HG03354 (cell line): Measurements from ENCODE around the gene PEX14.

Source experiments
- ATAC-seq: cut with Tn5 transposase; IDR thresholded peaks from one replicate; pipeline ENCODE4 v1.9.1; 2021; ENCODE audit warnings: mild to moderate bottlenecking; ENCODE audit not compliant: unreplicated experiment, poor library complexity, severe bottlenecking

The PEX14 gene

DNA sequence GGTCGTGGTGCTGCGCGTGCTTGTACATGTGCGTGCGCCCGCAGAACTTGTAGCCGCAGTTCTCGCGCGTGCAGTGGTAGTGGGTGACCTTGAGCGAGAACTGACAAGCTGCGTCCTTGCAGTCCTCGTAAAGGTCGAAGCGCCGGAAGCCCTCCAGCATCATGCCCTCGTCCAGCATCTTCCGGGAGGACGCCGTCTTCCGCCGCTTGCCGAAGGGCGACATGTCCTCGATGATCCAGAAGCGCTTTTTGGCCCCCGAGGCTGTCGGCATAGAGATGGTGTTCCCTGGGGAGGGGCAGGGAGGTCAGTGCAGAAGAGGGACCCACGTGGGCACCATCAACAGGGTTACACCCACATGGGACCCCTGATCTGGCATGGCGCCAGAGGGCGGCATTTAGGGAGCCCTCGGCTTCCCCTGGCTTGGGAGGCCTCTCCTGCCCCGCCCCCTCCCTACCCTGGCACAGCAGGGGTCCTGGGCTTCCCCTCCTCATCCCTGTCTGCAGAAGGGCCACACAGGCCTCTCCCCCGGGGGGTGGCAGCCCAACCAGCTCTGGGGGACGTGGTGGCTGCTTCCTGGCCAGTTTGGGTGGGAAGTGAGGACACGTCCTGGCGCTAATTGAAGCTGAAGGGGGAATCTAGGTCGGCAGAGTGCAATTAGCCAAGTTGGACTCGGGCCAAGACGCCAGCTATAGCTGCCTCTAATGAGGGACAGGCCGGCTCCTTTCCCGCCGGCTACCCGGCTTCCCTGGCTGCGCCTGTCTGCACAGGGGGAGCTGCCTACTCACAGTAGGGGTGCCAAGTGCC lies 165.2 kb downstream of the PEX14 start:
- ATAC-seq, result no peak

DNA sequence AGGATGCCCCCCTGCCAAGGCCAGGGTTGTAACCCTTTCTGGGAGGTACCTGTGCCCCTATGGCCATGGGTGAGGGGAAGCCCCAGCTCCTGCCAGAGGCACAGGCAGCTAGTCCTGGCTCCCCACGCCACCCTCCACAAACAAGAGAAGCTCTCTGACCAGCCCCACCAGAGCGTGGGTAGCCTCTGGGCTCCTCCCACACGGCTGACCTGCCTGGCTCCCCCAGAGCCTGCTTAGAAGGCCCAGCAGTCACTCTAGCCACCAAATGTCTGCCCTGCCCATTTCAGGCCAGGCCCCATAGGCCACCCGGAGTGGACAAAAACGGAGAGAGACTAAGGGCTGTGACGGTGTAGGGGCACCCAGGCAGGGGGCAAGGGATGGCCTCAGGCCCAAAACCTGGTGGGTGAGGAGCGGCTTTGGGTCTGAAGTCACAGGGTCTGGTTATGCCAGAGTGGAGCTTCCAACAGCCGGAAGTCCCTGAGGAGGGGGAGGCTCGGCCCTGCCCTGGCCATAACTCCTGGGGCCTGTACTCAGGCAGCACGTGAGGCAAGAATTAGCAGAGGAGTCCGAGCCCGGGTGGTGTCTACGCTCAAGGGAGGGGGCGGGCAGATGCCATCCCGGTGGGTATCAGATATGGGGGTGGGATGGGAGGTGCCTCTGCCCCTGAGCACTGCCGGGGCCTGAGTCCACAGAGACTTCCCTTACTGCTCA lies 166.2 kb downstream of the PEX14 start:
- ATAC-seq, result no peak

DNA sequence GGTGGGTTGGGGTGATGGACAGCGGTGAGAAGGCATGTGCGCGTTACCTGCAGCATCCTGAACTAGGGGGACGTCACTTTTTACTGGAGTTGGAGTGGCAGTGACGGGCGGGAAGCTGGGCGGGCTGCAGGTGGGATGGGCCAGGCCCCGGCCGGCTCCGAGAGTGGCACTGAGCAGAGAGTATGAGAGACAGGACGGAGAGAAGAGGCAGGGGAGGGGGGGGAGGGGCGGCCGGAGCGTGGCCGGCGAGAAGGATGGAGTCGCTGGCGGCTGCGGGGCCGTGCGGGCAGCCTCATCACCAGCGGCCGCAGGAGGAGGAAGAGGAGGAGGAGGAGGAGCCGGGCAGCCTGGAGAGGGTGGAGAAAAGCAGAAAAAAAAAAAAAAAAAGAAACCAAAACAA lies 167.2 kb downstream of the PEX14 start:
- ATAC-seq, result no peak

DNA sequence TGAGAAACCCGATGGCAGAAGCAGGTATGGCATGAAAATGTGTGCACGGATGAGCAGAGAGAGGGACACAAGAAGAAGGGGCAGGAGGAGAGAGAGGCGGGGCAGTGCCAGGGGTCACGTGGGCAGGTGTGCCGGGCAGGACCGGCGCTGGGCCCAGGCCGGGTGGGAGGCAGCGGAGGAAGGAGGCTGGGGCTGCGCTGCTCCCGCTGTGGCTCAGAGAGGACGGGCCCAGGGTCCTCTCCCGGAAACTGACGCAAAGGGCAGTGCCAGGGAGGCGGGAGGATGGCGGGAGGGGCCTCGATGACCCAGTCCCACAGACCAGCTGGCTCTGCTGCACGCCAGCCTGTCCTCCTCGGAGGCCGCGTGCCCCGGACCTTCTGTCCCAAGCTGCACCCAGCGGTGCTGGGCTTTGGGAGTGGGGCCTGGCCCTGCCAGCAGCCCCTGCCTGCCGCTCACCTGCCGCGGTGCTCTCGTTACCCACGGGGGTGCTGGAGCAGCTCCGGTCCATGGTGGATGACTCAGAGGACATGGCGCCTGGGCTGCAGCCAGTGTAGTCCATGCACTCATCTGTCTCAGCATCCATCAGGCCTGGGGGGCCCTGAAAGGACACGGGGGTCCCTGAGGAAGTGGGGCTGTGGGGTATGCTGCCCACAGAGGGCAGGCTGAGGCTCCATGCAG lies 167.8 kb downstream of the PEX14 start:
- no peak for ATAC-seq

DNA sequence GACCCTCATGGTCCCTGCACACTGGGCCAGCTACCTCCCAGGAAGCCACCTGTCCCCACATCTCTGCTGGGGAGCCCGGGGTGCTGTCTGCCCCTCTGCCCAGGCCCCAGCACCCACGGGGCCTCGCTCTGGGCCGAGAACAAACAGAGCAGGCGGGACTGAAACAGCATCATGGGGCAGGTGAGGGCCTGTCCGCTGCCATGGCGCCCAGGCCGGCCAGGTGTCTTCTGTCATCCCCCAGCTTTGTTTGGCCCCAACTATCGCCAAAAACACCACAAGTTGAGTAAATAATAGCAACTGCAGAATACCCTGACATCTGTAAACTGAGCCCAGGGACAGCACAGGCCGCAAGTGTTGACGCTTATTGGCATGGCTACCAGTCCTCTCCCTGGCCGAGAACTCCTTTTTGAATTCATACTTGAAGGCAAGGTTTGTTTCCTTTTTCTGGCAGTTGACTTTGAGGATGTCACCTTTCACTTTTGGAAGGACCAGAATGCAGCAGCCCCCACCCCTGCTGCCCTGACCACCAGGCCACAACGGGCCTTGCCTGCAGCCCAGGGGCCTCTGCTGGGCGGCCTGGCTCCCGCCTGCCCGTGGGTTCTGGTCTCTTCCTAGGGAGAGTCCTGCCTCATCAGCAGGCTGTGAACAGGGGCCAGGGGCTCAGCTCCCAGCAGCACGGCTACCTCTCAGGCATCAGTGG lies 169.0 kb downstream of the PEX14 start:
- no peak for ATAC-seq

DNA sequence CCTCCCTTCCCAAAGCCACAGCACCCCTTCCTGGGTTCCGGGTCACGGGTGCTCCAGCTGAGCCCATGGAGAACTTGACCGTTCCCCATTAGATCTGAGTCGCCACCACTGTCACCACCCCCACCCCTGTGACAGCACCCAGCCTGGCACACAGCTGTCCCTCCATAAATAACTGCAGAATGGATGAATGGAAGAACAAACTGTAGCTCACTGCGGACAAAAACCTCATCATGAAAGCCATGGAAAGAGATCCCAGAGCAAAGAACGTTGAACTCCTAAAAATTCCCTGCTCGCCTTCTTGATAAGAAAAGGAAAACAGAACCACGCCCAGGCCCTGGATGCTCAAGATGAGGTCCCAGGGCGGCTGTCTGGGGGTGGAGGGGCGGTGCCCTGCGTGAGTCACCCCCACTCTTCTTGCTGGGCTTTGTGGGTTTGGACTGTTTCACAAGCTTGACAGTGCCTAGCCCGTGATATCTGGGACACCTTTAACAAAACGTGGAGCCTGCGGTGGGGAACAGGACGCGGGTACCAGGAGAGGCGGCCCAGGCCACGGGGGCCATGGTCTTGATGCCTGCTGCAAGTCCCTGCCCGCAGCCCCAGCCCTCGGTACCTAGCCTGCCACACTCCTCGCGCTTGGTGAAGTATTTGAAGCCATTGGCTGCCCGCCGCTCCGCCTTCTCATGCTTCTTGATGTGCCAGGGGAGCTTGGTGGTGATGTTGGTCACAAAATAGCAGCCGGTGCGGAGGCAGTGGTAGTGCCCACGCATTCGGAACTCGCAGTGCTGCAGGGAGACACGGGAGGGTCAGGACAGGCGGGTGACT lies 169.8 kb downstream of the PEX14 start:
- no peak for ATAC-seq

DNA sequence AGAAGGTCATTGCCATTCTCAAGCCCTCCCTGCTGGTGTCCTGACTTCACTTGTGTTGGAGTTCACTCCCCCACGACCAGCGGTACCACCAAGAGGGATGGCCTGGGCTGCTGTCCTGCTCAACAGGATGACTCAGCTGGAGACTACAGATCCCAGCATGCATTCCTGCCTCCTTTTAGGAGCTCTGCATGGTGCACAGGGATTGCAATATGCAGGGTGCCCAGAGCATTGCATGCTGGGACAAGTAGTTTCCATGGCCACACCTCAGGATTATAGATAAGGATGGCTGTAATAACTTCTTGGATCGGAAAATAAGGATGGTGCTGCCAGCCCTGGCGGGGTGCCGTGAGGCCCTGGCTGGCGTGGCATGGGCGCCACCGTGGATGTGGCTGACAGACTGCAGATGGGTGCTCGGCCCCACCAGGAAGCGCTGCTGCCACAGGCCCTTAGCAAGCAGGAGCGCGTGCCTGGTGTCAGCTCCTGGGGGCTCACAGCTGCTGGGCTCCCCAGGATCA lies 171.7 kb downstream of the PEX14 start:
- ATAC-seq, result no peak

DNA sequence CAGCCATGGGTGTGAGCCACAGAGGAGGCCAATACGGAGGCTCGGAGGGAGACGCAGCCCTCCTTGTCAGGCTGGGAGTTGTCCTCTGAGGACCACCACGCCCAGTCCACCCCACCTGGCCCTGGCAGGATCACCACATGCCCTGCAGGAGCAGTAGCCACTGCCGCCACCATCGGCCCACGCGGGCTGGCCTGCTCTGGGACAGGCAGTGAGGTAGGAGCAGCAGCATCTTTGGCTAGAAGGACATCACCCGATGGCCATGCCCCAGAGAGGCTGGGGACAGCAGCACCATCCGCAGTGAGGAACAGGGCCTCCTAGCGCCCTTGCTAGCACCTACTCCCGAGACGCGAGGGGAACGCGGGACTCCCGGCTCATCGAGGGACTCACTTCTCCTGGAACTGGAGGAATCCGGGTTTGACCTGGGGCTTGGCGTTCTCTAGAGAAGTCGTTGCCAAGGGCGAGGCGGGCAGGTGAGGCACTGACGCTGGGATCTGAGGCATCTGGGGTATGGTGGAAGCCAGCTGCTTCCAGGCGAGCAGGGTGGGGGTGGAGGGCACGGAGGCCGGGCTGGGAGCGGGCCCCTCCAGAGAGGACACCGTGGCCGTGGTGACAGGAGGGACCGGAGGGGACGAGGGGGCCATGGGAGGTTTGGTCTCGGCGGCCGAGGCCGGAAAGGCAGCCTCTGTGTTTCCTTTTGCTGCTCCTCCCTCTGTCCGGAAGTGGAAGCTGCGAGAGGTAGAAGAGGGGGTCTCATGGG lies 172.8 kb downstream of the PEX14 start:
- ATAC-seq, result no peak

DNA sequence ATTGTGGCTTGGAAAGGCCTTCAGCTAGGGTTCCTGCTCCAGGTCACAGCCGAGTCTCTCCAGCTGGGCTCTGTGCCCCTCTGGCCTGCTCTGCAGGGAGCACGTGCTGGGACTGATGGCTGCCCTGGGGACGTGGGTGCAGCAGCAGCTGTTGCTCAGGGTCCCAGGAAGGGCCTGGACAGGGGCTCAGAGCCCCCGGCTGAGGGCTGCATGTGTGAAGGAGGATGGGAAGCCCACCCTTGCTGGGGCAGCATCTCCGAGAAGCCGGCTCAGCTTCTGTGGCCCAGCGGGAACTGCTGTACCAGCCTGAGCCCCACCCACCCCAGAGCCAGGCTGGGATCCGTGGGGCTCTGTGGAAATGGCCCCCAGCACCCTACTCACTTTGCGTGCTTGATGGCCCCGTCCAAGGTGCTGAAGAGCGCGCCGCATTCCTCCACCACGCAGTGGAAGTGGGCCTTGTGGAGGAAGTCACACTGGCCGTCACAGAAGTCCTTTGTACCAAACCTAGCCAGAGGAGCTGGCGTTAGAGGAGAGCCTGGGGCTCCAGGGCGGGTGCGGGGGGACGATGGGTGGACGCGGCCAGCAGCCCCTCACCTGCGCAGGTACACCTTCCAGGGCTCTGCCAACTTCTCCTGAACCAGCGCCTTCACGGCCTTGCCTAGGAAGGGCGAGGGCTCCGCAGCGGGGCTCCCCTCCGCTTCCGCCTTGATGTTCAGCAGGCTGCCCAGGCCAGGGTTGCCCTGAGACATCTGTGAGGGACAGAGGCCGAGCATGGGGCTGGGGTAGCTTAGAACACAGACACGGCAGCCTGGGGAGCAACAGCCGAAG lies 174.2 kb downstream of the PEX14 start:
- ATAC-seq, result no peak

DNA sequence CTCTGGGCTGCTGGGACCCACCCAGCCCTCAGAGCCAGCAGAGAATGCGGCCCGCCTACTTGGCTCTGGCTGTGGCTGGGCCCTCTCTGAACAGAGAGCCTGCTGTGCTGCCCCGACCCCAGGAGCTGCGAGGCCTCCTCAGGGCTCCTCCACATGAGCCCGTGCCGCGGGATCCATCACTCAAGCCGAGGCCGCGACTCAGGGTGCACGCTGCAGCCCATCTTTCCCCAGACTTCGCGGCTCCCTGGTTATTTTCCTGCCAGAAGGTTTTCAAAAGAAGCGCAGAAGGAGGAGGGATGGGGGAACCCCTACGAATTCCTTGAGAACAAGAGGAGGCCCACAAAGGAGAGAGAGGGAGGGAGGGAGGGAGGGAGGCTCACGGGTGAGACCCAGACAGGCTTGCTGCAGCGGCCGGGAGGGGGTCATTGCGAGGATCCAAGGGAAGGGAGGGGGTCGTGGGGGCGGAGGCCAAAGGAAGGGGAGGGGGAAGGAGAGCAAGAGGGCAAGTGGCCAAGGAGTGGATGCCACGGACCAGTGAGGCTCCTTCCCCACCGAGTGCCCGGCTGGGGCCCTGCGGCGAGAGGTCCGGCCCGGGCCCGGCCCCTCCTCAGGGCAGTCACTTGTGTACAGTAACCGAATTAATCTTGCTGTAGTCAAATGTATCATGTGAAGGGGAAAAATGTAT lies 174.9 kb downstream of the PEX14 start:
- no peak for ATAC-seq

DNA sequence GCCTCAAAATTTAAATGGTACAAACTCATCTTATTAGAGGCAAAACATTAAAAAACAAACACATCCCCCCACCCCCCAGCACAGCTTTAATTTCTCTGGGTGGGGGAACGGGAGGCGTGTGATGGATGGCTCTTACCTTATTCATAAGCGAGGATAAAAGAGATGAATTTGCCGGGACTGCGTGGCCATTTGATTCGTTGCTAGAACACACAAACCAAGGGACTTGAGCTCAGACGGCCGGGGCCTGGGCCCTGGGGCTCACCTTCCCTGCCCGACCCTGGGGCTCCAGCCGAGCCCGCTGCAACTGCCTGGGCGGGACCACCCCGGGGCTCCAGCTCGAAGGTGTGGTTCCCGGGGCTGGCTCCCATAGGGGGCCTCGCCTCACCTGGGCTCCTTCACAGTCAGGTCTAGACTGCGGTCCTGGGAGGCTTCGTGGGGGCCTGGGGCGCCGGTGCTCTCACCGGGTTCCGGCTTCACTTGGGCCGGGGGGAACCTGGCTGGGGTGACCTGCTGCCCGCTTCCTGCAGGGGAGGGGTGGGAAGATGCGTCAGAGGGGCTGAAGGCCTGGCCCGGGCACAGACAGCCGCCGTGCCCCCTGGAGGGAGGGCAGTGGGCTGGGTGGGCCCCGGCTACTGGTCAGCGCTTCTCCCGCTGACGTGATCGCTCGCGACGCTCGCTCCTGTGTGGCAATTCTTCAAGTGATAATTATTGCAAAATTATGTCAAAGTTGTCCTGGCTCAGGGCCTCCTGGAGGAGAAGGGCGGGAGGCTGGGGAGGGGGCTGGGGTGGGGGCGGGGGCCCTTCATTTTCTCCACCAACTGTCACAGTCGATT lies 176.0 kb downstream of the PEX14 start:
- ATAC-seq, result no peak

DNA sequence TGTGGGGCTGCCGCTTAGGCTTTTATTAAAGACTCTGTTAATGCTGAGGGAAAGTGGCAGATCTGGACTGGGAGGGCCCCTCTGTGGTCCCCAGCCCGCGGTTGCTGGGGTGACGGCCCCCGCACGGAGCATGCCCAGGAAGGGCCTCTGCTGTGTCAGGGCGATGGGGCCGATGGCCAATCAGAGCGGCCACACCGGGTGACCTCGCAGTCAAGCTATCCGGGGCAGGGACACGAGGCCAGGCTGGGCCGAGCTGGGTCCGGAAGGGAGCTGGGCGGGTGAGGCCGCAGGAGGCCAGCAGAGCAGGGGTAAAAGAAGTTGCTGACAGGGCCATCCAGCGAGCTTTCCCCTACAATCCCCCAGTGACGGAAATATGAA lies 176.6 kb downstream of the PEX14 start:
- ATAC-seq, result no peak

DNA sequence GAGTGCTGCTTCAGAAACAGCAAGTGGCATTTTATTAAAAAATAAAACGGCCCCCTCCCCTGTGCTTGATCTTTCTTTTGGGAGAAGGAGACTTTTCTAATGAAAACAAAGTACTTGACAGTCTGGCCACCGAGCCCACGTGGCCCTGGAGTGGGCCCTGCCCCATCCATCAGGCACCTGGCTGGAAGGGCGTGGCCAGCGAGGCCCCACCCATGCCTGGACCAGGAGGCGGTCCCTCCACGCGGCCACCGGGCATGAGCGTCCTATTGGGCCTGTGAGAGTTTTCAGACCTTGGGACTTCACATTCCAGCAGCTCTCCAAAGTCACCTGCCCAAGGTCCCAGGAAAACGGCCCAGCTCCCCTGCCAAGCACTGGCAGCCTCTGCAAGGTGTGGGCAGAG lies 177.0 kb downstream of the PEX14 start:
- no peak for ATAC-seq

DNA sequence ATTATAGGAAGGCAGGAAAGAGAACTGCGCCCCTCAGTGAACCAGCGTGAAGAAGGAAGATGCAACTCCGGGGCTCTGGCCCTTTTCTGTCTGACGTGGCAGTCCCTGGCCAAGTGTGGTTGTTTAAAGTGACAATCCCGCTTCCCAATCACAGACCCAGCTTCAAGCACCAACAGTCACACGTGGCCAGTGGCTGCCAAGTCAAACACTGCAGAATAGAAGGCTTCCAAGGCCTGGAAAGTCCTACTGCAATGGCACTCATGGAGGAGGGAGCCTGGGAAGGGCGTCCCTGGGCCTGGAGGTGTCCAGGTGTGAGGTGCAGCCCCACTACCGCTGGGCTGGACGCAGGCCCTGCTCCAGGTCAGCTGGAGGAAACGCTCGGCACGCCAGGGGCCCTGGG lies 177.9 kb downstream of the PEX14 start:
- ATAC-seq, result no peak

DNA sequence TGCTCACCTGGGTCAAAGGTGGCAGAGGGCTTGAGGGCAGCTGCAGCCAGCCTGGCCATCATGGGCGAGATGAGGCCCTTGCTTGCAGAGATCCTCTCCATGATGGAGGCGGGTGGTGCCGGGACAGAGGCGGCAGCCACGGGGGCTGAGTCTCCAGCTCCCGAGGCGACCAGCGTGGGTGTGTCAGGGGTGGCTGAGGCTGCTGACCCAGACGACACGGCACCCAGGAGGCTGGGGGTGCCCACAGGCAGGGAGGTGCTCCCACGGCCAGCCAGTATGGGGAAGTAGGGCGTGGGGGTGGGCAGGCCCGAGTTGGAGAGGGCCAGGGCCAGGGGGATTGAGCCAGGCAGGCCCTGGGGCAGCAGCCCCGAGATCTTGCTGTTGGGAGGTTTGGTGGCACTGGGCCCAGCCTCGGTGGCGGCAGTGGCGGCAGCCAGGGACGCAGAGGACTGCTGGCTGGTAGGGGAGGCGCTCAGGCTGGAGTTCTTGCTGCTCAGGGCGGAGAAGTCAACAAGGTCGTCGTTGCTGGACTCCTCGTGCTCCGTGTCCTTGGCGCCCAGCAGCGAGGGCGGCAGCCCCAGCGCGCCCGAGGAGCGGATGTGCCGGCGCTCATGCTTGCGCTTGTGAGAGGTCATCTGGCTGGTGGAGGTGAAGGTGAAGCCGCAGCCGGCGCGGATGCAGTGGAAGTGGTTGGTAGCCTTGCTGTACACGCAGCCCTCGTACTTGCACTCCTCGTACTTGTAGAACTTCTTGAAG lies 178.8 kb downstream of the PEX14 start:
- ATAC-seq, result no peak

DNA sequence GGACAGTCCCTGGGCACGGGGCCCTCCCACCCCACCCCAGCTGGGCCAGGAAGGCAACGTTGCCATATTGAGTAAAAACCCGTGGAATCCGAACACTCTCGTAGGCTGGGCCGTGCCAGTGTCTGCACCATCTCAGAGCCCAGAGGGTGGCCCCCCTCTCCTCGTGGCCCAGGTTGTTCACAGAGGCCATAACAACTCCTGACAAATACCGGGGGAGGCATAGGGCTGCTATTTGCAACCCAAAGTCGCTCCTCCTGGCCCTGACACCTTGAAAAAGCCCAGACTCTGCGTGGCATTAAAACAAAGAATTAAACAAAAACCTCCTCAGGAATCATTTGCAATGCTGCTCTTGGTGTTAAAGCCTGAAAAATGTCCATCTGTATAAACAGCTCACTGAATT lies 180.3 kb downstream of the PEX14 start:
- no peak for ATAC-seq
